NK-92 (cell line): ENCODE measurements around the gene ING3.
"Not testable (repeated sequence)": the region's sequence is repeated elsewhere in the genome, so short reads cannot be mapped to it uniquely, and the experiment has no call there.

ENCODE experiments used
- DNase-seq: peaks from one replicate; lab custom pipeline; 2025; ENCODE audit not compliant: unreplicated experiment; lab: John Stamatoyannopoulos, UW

ING3 gene

DNA sequence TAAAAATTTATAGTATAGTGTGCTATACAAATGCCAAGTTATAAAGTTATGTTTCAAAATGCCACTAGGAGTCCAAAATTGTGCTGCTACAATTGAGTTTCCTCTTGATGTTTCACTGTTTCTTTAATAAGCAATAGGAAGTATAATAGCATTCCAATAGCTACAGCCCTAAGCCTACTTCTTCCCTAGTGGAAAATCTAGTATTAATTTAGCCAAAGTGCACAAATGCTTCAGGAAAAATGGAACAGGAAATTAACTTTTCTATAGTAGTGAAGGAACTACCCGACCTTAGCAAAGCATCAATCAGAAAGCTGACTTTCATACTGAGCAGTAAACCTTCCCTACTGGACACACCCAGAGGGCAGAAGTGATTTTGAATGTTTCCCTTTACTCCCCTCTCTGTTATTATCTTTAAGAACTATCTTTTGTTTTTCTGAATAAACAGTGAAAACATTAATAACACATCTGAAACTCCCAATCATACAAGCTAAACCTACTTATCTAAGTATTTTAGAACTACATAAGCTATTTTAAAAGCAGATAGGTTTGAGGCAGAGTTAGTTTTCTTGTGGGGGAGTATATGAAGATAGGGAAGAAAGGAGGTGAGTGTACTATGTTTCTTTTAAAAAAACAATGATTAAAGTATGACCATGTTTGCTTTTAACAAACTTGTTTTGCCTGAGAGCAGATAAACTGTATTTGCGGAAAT is 51.6 kb downstream of the ING3 start:
- no peak for DNase-seq

DNA sequence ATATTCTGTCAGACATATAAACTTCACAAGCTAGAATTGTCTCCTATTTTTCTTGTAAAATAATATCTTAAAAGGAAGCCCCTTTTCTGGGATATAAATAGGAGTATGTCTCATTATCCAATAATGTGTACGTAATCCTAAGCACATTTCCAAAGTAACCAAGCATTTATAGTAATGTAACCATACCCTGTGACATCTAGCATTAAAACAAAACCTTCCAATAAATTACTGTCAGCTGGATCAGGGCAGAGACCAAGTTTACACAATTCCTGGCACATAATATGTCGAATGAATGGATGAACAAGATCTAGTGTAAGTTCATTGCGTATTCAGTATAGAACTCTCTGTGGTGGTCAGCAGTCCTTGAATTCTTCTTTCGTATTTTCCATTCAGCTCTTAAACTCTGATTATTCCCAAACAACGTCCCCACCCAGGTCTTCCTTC is 52.2 kb downstream of the ING3 start:
- no peak for DNase-seq

DNA sequence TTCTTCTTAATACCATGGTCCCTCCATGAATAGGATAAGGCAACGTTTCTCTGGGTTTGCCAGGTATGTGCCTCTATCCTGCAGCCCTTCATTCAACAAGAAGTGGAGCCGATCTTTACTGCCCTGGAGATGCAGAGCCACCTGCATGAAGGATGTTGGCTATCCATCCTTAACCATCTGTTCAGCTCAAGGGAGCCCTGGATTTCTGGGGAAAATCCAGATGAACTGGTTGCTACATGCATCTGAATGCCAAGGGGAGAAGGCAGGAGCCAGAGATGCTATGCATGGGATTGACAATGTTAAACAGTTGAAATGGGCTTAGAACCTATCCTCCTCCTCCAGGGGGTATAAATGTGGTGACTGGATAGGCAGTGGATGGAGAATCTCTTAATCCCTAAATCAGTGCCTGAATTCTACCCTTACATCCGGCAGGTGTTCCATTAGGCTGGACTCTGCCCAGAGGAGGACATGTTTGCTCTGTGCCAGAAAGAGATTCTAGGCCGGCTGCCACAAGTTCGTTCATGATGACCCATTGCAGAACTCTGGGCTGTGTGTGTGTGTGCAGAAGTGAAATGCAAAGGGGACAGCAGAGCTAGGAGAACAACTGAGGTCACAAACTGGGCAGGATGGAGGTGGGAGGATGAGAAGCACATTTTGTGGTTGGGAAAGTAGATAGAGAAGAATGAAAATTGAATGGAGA is 53.6 kb downstream of the ING3 start:
- DNase-seq, result no peak

DNA sequence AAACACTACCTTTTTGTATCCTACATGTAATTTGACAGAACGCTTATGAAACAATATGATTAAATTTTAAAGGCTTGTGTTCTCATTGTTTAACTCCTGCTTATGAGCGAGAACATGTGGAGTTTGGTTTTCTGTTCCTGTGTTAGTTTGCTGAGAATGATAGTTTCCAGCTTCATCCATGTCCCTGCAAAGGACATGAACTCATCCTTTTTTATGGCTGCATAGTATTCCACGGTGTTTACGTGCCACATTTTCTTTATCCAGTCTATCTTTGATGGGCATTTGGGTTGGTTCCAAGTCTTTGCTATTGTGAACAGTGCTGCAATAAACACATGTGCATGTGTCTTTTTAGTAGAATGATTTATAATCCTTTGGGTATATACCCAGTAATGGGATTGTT is 54.5 kb downstream of the ING3 start:
- DNase-seq, result not testable (repeated sequence)

DNA sequence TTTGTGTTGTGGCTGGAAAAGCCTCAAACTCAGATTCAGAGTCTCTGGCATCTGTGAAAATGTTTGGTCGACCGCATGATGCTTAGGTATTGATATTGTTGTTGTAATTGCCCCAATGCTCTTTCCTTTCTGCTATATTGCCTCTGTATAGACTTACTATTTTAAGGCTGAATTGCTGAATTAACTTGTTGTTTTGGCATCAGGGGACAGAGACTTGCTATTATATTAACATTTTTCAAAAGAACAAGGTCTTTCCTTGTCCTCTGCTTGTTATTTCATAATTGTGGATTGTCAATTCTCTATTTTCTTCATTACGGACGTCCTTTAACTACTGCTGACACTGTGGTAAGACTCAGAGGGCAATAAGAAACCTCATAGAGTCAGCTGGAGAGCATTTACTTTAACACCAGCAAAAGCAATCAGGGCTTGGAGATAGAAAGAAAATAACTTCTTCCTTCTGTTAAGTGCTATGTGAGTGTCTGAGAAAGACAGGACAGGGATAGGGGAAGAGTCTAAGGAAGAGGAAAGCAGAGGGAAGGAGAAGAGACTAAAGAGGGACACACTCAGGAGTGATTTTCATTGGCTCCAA is 55.5 kb downstream of the ING3 start:
- no peak for DNase-seq

DNA sequence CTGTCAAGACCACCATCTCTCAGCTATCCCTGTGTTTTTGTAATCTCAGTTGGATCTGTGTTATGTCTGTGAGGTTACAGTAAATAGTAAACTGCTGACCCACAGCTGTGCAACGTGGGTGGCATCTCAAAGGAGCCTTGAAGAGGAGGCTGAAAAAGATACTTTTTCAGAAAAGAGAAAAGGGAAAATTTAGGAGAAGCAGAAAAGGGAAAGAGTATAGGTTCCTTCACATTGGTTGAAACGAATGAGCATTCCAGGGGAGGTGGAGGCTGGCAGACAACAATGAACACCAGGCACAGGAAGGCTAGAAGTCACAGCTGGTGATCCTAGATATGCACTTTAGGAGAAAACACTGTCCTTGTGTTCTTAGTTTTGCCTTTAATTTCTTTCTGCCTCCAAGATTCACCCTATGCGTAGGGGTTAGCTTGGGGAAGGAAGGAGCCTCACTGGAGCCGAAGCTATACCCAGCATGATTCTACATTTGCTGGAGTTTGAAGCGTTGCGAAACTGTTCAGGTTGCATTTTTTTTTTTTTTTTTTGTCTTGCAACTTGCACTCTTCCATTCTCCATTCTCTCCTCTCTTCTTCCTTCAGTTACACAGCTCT is 56.2 kb downstream of the ING3 start:
- DNase-seq, result no peak

DNA sequence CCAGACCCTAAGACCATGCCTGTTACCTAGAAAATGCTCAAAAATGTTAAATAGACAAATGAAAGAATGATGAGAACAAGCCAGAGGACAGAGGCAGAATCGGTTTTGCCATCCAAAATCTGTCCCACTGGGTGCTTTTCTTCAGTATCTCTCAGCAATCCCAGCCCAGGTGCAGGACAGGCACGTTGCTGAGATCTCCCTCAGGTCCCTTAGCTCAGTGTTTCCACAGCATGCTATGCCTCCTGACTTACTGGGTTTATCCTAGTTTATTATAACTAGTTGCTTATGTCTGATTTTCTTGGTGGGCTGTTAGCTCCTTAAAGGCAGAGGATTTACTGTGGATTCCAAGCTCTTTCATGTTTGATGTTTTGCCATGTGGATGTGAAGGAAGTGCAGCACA is 58.2 kb downstream of the ING3 start:
- DNase-seq, result no peak

DNA sequence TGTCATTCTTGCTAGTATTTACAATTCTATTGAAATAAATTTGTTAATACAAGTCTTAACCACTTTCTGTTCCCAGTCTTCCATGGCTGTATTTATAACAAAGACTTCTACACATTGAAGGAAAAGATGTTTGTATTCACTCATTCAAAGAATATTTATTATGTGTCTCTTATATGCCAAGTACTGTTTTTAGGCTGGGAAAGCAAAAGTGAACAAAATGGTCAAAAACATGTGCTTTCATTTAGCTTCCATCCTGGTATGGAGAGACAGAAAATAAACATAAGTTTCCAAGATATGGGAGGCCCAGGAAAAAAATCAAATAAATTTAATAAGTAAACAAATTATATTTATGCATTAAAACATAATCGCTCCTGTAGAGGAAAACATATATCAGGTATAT is 60.8 kb downstream of the ING3 start:
- DNase-seq, result no peak

DNA sequence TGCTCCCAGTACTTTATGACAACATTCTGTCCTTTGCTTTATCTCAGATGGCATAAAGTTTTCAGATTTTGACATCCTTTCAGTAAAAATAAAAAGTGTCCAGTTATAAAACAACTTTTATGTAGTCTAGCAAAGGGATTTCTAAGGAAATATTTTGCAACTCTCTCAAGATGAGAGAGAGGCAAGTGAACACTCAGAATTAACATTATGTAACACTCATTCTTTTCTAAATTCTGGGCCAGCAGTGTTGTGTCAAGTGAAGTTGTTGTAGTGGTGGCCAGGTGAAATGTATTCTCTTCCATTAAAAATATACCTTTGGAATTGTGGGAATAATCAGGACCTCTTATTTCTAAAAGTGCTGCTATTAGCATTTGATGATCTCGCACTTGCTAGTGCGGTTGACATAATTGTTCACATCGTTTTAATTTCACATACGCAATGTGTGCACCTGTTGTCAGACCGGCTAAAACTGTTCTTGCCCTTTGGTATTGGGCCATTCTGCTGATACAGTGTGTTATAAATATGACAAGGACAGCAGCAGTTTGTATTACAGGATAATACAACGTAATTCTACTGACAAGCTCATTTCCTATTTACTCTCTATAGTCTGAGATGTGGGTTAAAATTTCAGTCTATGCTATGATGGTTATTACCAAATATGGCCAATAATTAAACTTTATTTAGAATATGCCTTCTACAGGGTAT is 61.7 kb downstream of the ING3 start:
- DNase-seq, result no peak

DNA sequence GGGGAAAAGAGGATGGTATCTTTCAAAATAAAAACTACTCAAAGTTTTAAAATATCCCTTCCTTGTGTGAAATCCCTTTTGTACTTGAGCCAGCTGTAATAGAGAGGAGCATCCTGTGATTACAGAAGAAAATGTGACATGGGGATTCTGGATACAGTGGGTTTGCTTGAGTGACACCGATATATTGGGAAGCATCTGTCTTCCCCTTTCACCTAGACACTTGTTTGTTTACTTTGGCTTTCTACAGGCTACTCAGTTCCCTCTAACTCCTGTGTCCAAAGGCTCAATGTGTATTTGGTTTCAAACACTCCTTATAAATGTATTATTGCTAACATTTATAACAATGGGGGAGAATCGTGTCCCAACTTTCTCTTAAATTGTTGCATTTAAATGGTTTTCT is 62.3 kb downstream of the ING3 start:
- DNase-seq, result no peak

DNA sequence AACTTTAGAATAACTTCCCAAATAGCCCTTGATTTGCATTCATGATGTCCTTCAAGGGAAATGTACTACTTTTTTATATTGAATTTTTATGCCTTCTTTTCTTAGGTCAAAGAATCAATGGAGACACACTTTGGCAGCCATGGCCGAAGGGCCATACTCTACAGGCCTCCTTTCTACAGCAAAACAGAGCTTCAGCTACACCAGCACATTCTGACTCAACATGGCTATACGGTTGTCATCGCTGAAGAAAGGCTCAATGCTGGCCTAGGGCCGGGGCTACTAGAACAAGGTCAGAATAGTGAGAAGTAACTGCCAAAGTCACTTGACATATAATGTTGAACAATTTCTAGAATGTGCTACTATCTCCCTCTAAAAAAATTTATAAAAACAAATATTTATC is 65.0 kb downstream of the ING3 start:
- no peak for DNase-seq

DNA sequence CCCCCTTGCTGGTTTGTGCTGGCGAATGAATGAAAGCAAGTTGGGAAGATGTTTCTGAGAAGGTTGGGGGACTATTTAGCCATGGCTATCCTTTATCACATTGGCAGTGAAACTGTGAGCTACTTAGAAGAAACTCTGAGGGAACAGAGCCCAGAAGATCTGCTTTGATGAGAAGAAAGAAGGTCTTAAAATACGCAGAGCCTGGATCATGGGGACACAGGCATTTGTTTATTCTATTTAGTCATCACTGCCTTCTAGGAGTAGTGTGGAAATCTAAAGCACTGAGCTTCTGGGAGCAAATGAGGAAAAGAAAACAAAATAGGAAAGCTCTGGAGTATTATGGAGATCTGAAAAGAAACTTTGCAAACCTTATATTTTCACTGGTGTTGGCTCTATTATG is 66.4 kb downstream of the ING3 start:
- DNase-seq, result no peak

DNA sequence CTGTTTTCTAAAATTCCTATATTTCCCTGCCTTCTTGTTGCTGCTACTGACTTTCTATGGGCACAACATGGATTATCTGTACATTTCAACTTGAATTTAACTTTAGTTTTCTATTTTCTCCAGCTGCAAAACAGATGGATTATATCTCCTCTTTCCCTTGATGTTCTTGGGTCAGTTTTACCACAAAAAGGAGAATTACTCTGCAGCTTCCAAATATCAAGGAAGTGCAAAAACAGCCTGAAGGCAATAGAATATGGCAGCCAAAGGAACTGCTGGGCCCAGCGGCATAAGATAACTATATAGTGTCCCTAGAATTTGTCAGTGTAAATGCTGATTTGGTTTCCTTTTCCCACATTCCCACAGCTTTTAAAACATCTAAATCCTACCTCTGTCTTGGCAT is 67.0 kb downstream of the ING3 start:
- DNase-seq, result no peak

DNA sequence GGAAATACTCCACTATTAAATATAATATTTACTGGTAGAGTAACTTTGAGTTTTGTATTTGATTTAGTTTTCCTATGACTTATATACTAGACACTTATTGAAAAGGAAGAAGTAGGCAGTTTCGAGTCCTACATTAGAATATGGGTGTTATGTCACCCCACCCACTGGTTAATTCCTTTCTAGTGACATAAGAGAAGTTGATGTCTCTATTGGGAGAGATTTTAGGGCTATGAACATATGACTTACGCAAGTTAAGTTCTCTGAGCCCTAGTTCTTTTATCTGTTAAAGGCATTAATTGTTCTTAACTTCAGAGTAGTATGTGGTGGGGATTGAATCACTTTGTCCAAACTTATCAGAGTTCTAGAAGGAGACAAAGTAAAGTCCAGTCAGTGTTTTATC is 68.4 kb downstream of the ING3 start:
- DNase-seq, result no peak

DNA sequence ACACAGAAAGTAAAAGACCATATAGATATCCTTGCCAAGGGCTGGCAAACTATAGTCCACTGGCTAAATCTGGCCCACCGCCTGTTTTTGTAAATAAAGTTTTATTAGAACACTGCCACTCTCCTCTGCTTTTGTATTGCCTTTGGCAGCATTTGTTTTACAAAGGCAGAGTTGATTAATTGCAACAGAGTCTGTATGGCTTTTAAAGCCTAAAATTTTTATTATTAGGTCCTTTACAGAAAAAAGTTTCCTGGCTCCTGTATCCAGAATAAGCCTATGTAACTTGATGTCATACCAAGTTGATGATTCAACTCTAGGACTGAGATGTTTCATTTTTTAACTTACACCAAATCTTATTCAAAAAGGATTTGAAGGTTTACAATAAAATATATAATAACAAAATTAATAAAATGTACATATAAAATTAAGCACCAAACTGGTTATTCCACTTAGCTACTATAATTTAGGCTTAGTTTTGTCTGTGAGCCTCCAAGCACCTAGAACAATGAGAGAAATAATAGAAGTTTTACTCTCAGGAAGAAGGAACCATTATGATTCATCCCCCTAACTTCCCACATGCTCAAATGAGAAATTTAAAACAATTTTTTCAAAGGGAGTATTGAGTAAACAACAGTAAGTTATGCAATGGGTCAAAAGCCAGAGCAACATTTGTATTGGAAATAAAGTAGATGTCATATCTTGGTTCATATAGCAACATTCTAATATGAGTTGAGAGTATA is 69.8 kb downstream of the ING3 start:
- no peak for DNase-seq

DNA sequence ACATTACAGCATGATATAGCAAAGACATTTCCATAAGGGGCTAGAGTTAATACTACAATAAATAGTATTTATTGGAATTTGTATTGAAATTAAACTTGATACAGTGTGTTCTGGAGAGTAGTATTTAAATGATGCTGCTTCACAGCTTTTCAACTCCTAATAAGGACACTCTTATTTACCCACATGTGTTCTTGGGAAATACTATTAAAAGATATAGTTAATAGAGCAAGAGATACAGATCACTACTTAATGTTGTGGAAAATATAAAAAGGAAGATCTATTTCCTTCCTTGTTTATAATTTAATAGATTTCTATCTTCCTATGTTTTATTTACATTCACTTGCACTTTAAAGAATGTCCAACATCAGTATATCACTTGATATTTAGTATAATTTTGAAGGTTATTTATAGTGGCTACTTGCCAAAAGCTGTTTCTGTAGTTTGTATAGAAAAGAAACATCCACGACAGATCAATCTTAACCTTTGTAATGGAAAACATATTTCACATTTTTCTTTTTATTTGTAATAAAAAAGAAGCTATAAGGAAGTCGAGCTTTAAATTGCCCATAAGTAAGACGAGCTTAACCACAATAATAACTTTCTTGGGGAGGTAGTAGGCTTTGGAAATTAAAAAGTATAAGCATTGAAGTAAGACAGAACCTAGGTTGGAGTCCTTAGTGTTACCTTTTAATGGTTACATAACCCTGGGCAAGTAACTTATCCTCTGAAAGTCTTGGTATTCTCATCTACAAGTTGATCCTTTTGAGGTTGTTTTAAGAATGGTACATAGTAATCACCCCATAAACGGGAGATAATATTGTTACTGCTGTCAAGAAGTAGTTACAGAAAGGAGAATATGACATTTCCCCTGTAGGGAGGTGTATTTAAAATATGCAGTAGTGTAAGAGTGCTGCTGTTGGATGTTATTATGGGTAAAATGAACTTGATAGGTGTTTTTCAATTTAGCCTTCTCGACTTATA is 70.7 kb downstream of the ING3 start:
- DNase-seq, result no peak

DNA sequence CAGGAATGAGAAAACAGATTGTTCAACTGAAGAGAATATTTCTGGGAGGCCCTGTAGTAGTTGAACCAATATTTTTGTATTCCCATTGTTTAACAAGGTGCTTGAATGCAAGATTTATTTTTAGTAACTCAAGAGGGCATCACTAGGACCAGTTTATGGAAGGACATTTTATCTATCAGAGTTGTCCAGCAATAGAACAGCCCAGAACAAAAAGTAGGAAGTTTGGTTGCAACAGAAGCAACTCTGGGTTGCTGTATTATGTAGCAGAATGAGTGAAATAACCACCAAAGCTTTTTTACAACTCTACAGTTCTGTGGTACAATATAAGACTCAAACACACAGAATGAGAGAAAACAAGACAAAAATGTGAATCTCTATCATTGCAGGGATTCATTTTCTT is 72.6 kb downstream of the ING3 start:
- DNase-seq, result no peak

DNA sequence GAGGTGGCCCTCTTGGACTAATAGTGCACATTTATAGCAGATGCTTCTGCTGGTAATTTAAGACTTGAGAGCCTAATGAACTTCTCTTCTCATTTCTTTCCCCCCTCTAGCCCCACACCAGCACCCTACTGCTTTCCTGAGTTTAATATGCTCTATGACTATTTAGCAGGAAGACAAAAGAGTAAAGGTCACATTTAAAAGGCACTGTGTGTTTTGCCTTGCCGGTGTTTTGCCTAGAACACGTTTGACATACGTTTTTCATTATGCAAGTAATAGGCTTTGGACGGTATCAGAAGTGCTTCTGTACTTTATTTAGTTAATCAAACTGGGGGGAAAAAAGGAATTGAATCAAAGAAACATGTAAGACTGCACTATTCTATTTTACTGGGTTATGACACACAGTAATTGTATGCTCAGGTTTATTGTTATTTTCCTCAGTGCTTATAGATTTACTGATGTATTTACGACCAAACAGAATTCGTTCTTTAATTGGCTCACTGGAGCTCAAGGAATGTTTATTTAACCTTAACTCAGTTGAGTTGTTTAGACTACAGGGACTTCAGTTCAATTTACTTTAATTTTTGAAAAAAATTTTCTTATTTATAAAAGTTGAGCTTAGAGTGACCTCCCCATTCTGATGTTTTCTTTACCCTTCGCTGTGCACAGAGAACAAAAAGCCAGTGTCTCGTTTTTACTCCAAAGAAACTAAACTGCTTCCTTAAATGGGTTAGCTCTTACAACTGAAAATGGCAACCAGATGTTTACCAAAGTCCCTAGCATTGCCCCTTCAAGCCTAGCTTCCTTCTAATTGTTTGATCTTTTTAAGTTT is 73.3 kb downstream of the ING3 start:
- DNase-seq, result no peak

DNA sequence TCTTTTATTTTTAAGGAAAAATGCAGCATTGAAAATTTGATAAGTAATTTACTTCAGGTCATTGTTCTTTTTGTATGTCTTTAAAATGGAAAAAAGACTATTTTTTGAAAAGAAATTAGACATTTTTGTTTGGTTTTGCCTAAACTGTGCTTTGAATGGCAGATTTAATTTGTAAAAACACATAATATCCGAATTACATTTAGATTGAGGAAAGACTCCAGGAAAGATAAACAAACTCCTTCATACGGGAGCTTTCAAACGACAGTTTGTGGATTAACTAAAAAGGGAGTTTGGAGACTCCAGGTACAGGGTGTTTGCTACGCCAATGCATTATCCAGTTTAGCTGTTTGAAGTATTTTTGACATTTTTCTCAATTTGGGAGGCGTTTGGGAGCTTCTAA is 74.0 kb downstream of the ING3 start:
- no peak for DNase-seq
